ENCODE data around the gene KIRREL1. TPM values are rescaled to one million over a fixed set of nuclear protein-coding genes. Genes with fewer than 3 reads are reported as not detected.
A peak's percentile ranks its signal among the peaks of the same experiment; 100 is the strongest.

Gene KIRREL1
- total and polyA plus RNA-seq, 2 donors from 2014 or later = 13.7 to 54.9 TPM

GRCh38 chr1:157955221-157955620, 38.2 kb upstream of the KIRREL1 start:
- Histone ChIP-seq H3K9ac (ENCODE audit: low read length in 3 of 3) (no peak overlapping the region), H3K27me3 (ENCODE audit: control insufficient read depth, insufficient read depth, low read length) (no peaks in the 10 kb centered on the region)

DNA sequence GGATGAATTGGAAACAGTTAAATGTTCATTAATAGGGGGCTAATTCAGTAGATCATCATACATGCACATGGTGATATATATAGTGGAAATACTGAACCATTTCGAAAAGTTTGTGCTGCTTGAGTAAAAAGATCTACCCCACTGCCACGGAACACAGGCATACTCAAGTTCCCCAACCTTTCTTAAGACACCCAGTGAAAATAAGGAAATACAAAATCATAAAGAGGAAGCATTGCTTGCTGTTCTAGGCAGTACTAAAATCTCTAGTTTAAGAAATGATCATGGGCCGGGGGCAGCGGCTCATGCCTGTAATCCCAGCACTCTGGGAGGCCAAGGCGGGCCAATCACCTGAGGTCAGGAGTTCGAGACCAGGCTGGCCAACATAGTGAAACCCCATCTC, 37.6 kb upstream of the KIRREL1 start:
- TF ChIP-seq CTCF (IDR thresholded peaks at IDR 0.05; ENCODE audit: borderline replicate concordance, extremely low read depth, insufficient read depth) = no peak
- H3K4me1 ChIP-seq (ENCODE audit: control insufficient read depth in 2 of 3, insufficient read depth in 2 of 3, low read depth in 1 of 3, low read length in 3 of 3) = peaks cover 0 to 6% (median 0%) of the 10 kb centered on the region in 3 donors
- no peak for DNase-seq
- H3K27ac ChIP-seq (ENCODE audit: low read depth in 2 of 2, low read length in 2 of 2) = no peak overlapping the region
- H3K9me3 ChIP-seq (ENCODE audit: control insufficient read depth in 2 of 3, insufficient read depth in 1 of 3, low read length in 3 of 3) = no peaks in the 10 kb centered on the region
- H3K4me3 ChIP-seq (ENCODE audit: low read length in 3 of 3) = no peak overlapping the region
- intact Hi-C loops (cut with DNase I) = no loop called here
- H3K36me3 ChIP-seq (ENCODE audit: control insufficient read depth in 2 of 3, insufficient read depth in 3 of 3, low read length in 3 of 3) = no peaks in the 10 kb centered on the region
- no peak for FAIRE-seq
- no peak overlapping the region for H3K9ac ChIP-seq (ENCODE audit: low read length in 3 of 3)
- no peaks in the 10 kb centered on the region for H3K27me3 ChIP-seq (ENCODE audit: control insufficient read depth, insufficient read depth, low read length)

More at GRCh38 chr1:157955221-157955620, 38.2 kb upstream of the KIRREL1 start:
- no peak for TF ChIP-seq CTCF (IDR thresholded peaks at IDR 0.05; ENCODE audit: borderline replicate concordance, extremely low read depth, insufficient read depth)
- H3K4me1 ChIP-seq (ENCODE audit: control insufficient read depth in 2 of 3, insufficient read depth in 2 of 3, low read depth in 1 of 3, low read length in 3 of 3) = peaks cover 0 to 6% (median 0%) of the 10 kb centered on the region in 3 donors
- H3K4me3 ChIP-seq (ENCODE audit: low read length in 3 of 3) = no peak overlapping the region
- no peak overlapping the region for H3K27ac ChIP-seq (ENCODE audit: low read depth in 2 of 2, low read length in 2 of 2)
- intact Hi-C loops (cut with DNase I) = no loop called here
- no peak for DNase-seq
- no peak for FAIRE-seq
- no peaks in the 10 kb centered on the region for H3K36me3 ChIP-seq (ENCODE audit: control insufficient read depth in 2 of 3, insufficient read depth in 3 of 3, low read length in 3 of 3)
- no peaks in the 10 kb centered on the region for H3K9me3 ChIP-seq (ENCODE audit: control insufficient read depth in 2 of 3, insufficient read depth in 1 of 3, low read length in 3 of 3)

- Histone ChIP-seq H3K27ac (ENCODE audit: low read depth in 2 of 2, low read length in 2 of 2) (no peak overlapping the region), H3K9ac (ENCODE audit: low read length in 3 of 3) (no peak overlapping the region), H3K4me3 (ENCODE audit: low read length in 3 of 3) (no peak overlapping the region), H3K4me1 (ENCODE audit: control insufficient read depth in 2 of 3, insufficient read depth in 2 of 3, low read depth in 1 of 3, low read length in 3 of 3) (peaks cover 0 to 6% (median 0%) of the 10 kb centered on the region in 3 donors), H3K9me3 (ENCODE audit: control insufficient read depth in 2 of 3, insufficient read depth in 1 of 3, low read length in 3 of 3) (no peaks in the 10 kb centered on the region), H3K27me3 (ENCODE audit: control insufficient read depth, insufficient read depth, low read length) (no peaks in the 10 kb centered on the region), H3K36me3 (ENCODE audit: control insufficient read depth in 2 of 3, insufficient read depth in 3 of 3, low read length in 3 of 3) (no peaks in the 10 kb centered on the region)
- intact Hi-C loops (cut with DNase I) = no loop called here
- no peak for DNase-seq
- FAIRE-seq = no peak
- TF ChIP-seq CTCF (IDR thresholded peaks at IDR 0.05; ENCODE audit: borderline replicate concordance, extremely low read depth, insufficient read depth) = no peak
Measured at GRCh38 chr1:157956732-157957131, 36.7 kb upstream of the KIRREL1 start.

GRCh38 chr1:157958263-157958662, 35.2 kb upstream of the KIRREL1 start:
- Histone ChIP-seq H3K27ac (ENCODE audit: low read depth in 2 of 2, low read length in 2 of 2) (no peak overlapping the region), H3K4me3 (ENCODE audit: low read length in 3 of 3) (no peak overlapping the region), H3K9ac (ENCODE audit: low read length in 3 of 3) (no peak overlapping the region), H3K4me1 (ENCODE audit: control insufficient read depth in 2 of 3, insufficient read depth in 2 of 3, low read depth in 1 of 3, low read length in 3 of 3) (peaks cover 0 to 6% (median 0%) of the 10 kb centered on the region in 3 donors), H3K36me3 (ENCODE audit: control insufficient read depth in 2 of 3, insufficient read depth in 3 of 3, low read length in 3 of 3) (no peaks in the 10 kb centered on the region), H3K27me3 (ENCODE audit: control insufficient read depth, insufficient read depth, low read length) (no peaks in the 10 kb centered on the region), H3K9me3 (ENCODE audit: control insufficient read depth in 2 of 3, insufficient read depth in 1 of 3, low read length in 3 of 3) (no peaks in the 10 kb centered on the region)
- FAIRE-seq (no peak), DNase-seq (peak in 4 of 5 donors; percentile 50 to 69 (median 55))
- TF ChIP-seq CTCF (IDR thresholded peaks at IDR 0.05; ENCODE audit: borderline replicate concordance, extremely low read depth, insufficient read depth) = no peak
- intact Hi-C loops (cut with DNase I) = no loop called here

Data from kidney (tissue), 14 donors.